Measurements from ENCODE around the gene SYNDIG1.

The SYNDIG1 gene

DNA sequence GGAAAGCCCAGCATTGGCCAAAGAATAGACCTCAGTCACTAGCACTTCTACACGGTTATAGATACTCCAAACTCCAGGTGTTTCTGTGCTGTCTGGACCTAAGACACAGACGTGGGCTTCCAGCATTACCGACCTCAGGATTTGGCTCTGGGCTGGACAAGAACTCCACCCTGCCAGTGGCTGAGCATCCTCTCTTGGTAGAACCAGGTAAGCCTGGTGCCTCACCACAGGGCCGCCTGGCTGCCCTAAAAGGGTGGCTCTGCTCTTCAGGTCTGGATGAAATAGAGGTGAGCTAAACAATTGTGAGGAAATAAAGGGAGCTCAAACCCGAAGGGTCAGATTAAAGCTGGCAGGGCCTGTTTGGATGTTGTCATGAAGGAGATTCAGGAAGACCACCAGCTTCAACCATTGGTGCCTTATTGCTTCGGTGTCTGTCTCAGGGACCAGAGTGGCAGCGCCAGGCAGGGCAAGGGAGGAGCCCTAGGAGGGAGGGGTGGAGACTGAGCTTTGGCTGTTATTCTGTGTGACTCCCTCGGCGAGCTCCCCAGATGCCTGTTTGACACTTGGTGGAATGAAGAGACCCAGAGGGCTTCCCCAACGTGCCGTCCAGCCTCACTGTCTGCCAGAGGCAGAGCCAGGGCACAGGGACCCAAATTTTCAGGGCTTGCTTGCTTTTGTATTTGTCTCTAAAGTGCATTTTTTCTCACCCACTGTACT, 8.6 kb downstream of the SYNDIG1 start:
- H3K9me3 Mint-ChIP-seq: no peaks in the 10 kb centered on the region
- H3K27me3 Mint-ChIP-seq (ENCODE audit: low read depth): peaks cover 17% of the 10 kb centered on the region
- no peaks in the 10 kb centered on the region for H3K4me1 Mint-ChIP-seq (ENCODE audit: low read depth)
- no peak overlapping the region for H3K4me3 Mint-ChIP-seq
- no peaks in the 10 kb centered on the region for H3K36me3 Mint-ChIP-seq (ENCODE audit: low read depth)
- H3K27ac Mint-ChIP-seq: no peak overlapping the region

DNA sequence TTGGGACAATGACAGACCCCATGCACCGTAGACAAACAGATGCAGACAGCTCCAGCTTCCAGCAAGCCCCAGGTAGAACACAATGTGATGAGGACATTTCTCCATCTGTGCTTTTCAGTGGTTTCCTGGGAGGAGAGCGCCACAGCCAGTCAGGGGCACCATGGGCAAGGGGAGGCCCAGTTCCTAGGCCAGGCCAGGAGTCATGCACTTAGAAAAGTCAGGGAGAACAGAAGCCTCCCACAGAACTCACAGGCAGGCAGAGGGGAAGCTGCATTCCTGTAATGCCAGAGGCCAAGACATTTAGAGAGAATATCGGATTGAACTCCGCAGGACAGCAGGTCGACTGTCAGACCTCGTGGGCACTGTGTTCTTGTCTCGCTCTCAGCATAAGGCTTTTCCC, 9.2 kb downstream of the SYNDIG1 start:
- Mint-ChIP-seq H3K27ac (no peak overlapping the region), H3K9me3 (no peaks in the 10 kb centered on the region), H3K4me1 (ENCODE audit: low read depth) (no peaks in the 10 kb centered on the region), H3K36me3 (ENCODE audit: low read depth) (no peaks in the 10 kb centered on the region), H3K27me3 (ENCODE audit: low read depth) (peaks cover 11% of the 10 kb centered on the region), H3K4me3 (no peak overlapping the region)

- no peaks in the 10 kb centered on the region for H3K36me3 Mint-ChIP-seq (ENCODE audit: low read depth)
- peaks cover 6% of the 10 kb centered on the region for H3K27me3 Mint-ChIP-seq (ENCODE audit: low read depth)
- H3K4me3 Mint-ChIP-seq: no peak overlapping the region
- no peak overlapping the region for H3K27ac Mint-ChIP-seq
- H3K9me3 Mint-ChIP-seq: no peaks in the 10 kb centered on the region
- H3K4me1 Mint-ChIP-seq (ENCODE audit: low read depth): no peaks in the 10 kb centered on the region
Observed at GRCh38 chr20:24479106-24479505, 9.7 kb downstream of the SYNDIG1 start.

DNA sequence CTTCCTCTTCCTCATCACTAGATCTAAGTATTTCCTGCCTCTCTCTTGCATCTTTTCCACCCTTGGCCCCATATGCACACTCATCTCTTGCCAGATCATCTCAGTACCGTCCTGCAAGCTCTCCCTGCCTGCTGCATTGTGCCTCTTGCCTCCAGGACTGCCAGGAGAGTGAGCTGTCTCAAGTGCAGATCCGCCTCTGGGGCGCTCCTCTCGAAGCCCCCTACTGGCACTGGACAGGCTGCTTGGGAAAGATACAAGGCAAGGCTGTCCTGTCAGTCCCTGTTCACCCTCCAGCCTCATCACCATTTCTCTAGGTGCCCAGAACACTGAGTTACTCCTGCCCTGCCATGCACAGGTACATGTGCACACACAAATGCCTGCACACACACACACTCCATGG, 10.2 kb downstream of the SYNDIG1 start:
- H3K36me3 Mint-ChIP-seq (ENCODE audit: low read depth): no peaks in the 10 kb centered on the region
- H3K4me3 Mint-ChIP-seq: no peak overlapping the region
- no peak overlapping the region for H3K27ac Mint-ChIP-seq
- H3K4me1 Mint-ChIP-seq (ENCODE audit: low read depth): no peaks in the 10 kb centered on the region
- H3K9me3 Mint-ChIP-seq: no peaks in the 10 kb centered on the region
- H3K27me3 Mint-ChIP-seq (ENCODE audit: low read depth): peaks cover 3% of the 10 kb centered on the region

DNA sequence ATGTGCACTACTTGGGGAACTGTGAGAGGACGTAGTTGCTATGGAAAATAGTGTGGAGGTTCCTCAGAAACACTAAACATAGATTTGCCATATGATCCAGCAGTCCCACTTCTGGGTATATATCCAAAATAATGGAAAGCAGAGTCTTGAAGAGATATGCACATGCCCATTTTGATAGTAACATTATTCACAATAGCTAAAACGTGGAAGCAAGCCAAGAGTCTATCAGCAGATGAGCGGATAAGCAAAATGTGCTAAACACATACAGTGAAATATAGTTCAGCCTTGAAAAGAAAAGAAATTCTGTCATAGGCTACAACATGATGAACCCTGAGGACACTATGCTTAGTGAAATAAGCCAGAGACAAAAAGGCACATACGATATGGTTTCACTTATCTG, 11.1 kb downstream of the SYNDIG1 start:
- H3K4me1 Mint-ChIP-seq (ENCODE audit: low read depth): no peaks in the 10 kb centered on the region

GRCh38 chr20:24481173-24481572, 11.7 kb downstream of the SYNDIG1 start:
- H3K27me3 Mint-ChIP-seq (ENCODE audit: low read depth): no peaks in the 10 kb centered on the region
- no peaks in the 10 kb centered on the region for H3K9me3 Mint-ChIP-seq
- no peaks in the 10 kb centered on the region for H3K4me1 Mint-ChIP-seq (ENCODE audit: low read depth)
- H3K36me3 Mint-ChIP-seq (ENCODE audit: low read depth): no peaks in the 10 kb centered on the region
- H3K27ac Mint-ChIP-seq: no peak overlapping the region
- no peak overlapping the region for H3K4me3 Mint-ChIP-seq

More for the DNA sequence above, 11.1 kb downstream of the SYNDIG1 start:
- Mint-ChIP-seq H3K27me3 (ENCODE audit: low read depth) (no peaks in the 10 kb centered on the region), H3K27ac (no peak overlapping the region), H3K36me3 (ENCODE audit: low read depth) (no peaks in the 10 kb centered on the region), H3K9me3 (no peaks in the 10 kb centered on the region), H3K4me3 (no peak overlapping the region)

- H3K27me3 Mint-ChIP-seq (ENCODE audit: low read depth): no peaks in the 10 kb centered on the region
- H3K4me3 Mint-ChIP-seq: no peak overlapping the region
- no peaks in the 10 kb centered on the region for H3K36me3 Mint-ChIP-seq (ENCODE audit: low read depth)
- no peak overlapping the region for H3K27ac Mint-ChIP-seq
- no peaks in the 10 kb centered on the region for H3K9me3 Mint-ChIP-seq
- no peaks in the 10 kb centered on the region for H3K4me1 Mint-ChIP-seq (ENCODE audit: low read depth)
Observed at GRCh38 chr20:24483435-24484080, 14.1 kb downstream of the SYNDIG1 start.

GRCh38 chr20:24484081-24484450, 14.6 kb downstream of the SYNDIG1 start:
- no peak overlapping the region for H3K4me3 Mint-ChIP-seq

DNA sequence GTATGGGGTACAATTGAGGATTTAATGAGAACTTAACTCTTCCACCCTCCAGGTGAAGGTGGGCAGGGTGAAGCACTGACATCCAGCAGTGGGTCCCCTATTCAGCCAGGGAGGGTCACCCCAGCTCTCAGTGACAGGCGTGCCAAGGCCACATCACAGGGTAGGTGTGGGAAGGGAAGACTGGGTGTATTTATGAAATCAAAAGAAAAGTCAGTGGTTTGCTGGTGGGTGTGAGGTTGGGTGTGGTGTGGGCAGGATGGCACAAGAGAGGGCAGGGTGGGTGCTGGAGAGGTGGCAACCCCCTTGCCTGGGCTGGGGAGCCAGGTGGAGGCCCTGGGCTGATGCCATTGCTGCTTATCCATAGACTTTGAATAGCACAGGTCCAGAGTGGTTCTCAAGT, 16.6 kb downstream of the SYNDIG1 start:
- no peaks in the 10 kb centered on the region for H3K4me1 Mint-ChIP-seq (ENCODE audit: low read depth)
- H3K27me3 Mint-ChIP-seq (ENCODE audit: low read depth): no peaks in the 10 kb centered on the region
- no peak overlapping the region for H3K27ac Mint-ChIP-seq
- H3K9me3 Mint-ChIP-seq: no peaks in the 10 kb centered on the region
- no peaks in the 10 kb centered on the region for H3K36me3 Mint-ChIP-seq (ENCODE audit: low read depth)
- no peak overlapping the region for H3K4me3 Mint-ChIP-seq

More at GRCh38 chr20:24484081-24484450, 14.6 kb downstream of the SYNDIG1 start:
- Mint-ChIP-seq H3K4me1 (ENCODE audit: low read depth) (no peaks in the 10 kb centered on the region), H3K36me3 (ENCODE audit: low read depth) (no peaks in the 10 kb centered on the region), H3K27me3 (ENCODE audit: low read depth) (no peaks in the 10 kb centered on the region), H3K9me3 (no peaks in the 10 kb centered on the region), H3K27ac (no peak overlapping the region)

DNA sequence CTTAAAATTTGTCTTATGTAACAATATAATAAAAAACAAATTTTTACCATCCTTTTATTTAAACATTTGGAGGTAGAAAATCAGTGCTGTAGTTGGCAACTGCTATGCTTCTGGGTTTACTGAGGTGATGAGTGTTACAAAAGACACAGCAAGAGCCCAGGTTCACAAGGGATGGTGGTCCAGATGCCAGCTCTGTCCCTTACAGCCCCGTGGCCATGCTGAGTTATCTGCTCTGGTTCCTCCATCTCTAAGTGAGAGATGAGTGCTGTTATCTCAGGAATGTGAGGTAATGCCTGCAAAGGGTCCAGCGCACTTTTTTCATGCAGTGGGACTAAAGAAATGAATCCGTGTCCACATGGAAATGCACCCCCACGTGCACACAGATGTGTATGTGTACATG, 17.8 kb downstream of the SYNDIG1 start:
- no peaks in the 10 kb centered on the region for H3K36me3 Mint-ChIP-seq (ENCODE audit: low read depth)
- no peaks in the 10 kb centered on the region for H3K27me3 Mint-ChIP-seq (ENCODE audit: low read depth)
- H3K27ac Mint-ChIP-seq: no peak overlapping the region
- no peak overlapping the region for H3K4me3 Mint-ChIP-seq
- no peaks in the 10 kb centered on the region for H3K9me3 Mint-ChIP-seq
- no peaks in the 10 kb centered on the region for H3K4me1 Mint-ChIP-seq (ENCODE audit: low read depth)

DNA sequence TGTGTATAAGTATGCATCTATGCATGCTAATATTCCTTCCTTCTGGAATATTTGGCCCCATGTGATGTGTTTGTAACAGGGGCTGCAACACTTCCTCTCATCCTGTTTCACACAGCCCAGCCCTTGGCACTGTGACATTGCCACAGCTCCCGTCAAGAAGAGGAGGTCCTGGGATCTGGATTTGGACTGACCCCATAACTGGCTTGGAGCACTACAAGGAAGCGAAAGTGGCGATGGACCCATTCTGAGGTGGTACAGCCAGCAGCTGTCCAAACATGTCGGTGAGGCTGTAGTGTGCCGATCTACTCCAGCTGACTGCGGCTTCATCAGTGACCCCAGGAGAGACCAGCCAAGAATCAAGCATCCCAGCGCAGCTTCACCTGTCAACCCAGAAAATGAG, 18.2 kb downstream of the SYNDIG1 start:
- no peaks in the 10 kb centered on the region for H3K36me3 Mint-ChIP-seq (ENCODE audit: low read depth)
- H3K9me3 Mint-ChIP-seq: no peaks in the 10 kb centered on the region
- no peaks in the 10 kb centered on the region for H3K4me1 Mint-ChIP-seq (ENCODE audit: low read depth)
- H3K4me3 Mint-ChIP-seq: no peak overlapping the region
- no peaks in the 10 kb centered on the region for H3K27me3 Mint-ChIP-seq (ENCODE audit: low read depth)
- no peak overlapping the region for H3K27ac Mint-ChIP-seq

DNA sequence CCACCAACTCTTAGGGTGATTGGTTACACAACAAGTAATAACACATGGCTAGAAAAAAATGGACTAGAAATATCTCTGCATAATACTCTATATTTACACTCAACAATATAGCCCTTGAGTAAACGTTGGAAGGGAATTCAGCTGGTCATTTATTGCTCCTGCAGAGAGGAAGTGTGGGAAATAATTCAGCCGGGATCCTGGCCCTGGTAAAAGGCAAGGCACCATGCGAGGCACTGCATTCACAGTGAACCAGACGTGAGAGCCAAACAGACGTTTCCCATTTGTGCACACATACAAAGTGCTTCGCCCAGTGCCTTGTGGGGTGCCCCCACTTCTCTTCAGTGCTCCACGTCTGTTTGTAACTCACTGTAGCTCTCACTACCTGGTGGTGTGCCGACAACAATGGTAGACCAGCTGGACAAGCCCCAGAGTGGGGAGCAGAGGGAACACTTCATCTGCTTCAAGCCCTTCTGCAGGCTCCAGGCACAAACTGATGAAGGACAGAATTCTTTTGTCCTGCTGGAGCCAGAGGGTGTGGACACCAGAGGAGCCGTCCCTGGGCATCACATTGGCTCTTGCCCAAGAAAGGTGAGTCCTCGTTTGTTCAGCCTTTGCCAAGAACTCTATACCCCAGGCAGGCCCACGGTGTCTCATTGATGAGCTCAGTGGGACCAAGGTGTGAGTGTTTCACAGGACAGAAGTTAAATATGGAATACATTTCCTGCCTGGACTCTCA, 18.8 kb downstream of the SYNDIG1 start:
- H3K27ac Mint-ChIP-seq: no peak overlapping the region
- no peaks in the 10 kb centered on the region for H3K9me3 Mint-ChIP-seq
- no peaks in the 10 kb centered on the region for H3K27me3 Mint-ChIP-seq (ENCODE audit: low read depth)
- no peaks in the 10 kb centered on the region for H3K36me3 Mint-ChIP-seq (ENCODE audit: low read depth)
- H3K4me3 Mint-ChIP-seq: no peak overlapping the region
- H3K4me1 Mint-ChIP-seq (ENCODE audit: low read depth): no peaks in the 10 kb centered on the region

GRCh38 chr20:24488800-24489175, 19.4 kb downstream of the SYNDIG1 start:
- H3K36me3 Mint-ChIP-seq (ENCODE audit: low read depth): no peaks in the 10 kb centered on the region
- H3K4me3 Mint-ChIP-seq: no peak overlapping the region
- H3K27me3 Mint-ChIP-seq (ENCODE audit: low read depth): no peaks in the 10 kb centered on the region
- no peaks in the 10 kb centered on the region for H3K4me1 Mint-ChIP-seq (ENCODE audit: low read depth)
- H3K27ac Mint-ChIP-seq: no peak overlapping the region
- no peaks in the 10 kb centered on the region for H3K9me3 Mint-ChIP-seq

DNA sequence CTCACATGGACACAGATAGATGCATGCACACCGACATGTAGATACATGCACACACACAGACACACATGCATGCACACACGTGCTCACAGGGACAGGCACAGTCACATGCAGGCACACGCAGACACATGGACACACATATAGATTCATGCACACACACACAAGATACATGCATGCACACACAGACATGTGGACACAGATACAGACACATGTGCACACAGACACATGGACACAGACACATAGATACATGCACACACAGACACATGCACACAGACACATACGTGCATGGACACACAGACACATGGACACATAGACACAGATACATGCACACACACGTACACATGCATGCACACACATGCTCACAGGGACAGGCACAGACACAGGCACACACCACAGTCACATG, 19.8 kb downstream of the SYNDIG1 start:
- Mint-ChIP-seq H3K9me3 (no peaks in the 10 kb centered on the region), H3K27ac (no peak overlapping the region), H3K4me3 (no peak overlapping the region), H3K4me1 (ENCODE audit: low read depth) (no peaks in the 10 kb centered on the region), H3K27me3 (ENCODE audit: low read depth) (no peaks in the 10 kb centered on the region), H3K36me3 (ENCODE audit: low read depth) (no peaks in the 10 kb centered on the region)

GRCh38 chr20:24489631-24490260, 20.3 kb downstream of the SYNDIG1 start:
- Mint-ChIP-seq H3K4me1 (ENCODE audit: low read depth) (no peaks in the 10 kb centered on the region), H3K9me3 (no peaks in the 10 kb centered on the region), H3K27ac (no peak overlapping the region), H3K27me3 (ENCODE audit: low read depth) (no peaks in the 10 kb centered on the region), H3K36me3 (ENCODE audit: low read depth) (no peaks in the 10 kb centered on the region), H3K4me3 (no peak overlapping the region)
